Stimulated activated CD8-positive, alpha-beta memory T cell treated with anti-CD3 and anti-CD28 coated beads, Interleukin-4, amount 100 ng/mL, for 24 hours (primary cell): ENCODE measurements around the gene FAM13B.
"Not testable (repeated sequence)": the region's sequence is repeated elsewhere in the genome, so short reads cannot be mapped to it uniquely, and the experiment has no call there.

ENCODE experiments used
- DNase-seq: peaks from one replicate; pipeline ENCODE4 v3.0.0-alpha.2; 2020; ENCODE audit warnings: low read depth

The FAM13B gene

DNA sequence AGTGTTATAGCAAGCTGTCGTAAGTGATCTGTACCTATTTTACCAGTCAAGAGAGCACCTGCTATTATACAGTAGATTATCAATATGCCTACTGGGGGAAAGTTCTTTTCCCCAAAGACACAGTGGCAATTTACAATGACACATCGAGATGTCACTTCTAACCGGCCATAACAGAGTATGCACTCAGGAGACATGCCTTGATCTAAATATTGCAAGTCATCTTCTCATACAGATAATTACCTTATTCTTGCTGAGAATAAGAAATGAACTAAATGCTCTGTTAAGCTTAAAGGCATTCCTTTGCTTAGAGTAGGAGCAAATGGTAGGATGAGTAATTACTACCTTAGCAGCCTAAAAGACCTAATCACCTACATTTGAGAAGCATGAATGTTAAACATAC, 72.1 kb downstream of the FAM13B start:
- no peak for DNase-seq

DNA sequence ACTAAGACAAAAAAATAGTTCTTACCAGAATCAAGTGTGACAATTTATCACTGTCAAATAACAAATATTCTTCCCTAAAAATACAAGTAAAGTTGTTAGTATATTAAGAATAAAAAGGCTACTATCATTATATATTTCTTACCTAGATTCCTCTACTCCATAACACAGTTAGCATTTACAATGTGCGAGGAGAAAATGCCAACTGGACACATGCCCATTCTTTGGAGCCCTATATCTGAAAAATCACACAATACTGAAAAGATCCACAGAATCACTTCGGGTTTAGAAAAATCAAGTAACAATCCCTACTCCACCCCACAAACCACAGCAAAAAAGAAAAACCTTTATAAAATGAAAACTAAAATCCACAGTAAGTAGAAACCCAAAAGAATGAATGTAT, 72.7 kb downstream of the FAM13B start:
- DNase-seq: no peak

DNA sequence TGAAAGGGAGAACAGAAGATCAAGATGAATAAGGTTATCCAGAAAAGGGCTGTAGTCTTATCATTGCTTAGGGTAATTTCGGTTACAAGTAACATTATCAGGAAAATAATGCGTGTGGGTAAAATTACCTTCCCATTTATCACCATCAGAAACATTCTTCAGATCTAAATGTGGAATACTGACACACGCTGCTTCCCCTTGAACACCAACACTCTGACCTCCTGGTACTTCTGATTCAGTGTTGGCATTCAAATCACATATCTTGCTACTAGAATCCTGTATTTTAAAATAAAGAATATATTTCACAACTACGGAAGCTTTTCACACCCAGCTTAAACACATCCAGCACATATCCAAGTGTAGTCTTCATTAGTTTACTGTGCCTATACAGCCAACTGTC, 73.4 kb downstream of the FAM13B start:
- no peak for DNase-seq

DNA sequence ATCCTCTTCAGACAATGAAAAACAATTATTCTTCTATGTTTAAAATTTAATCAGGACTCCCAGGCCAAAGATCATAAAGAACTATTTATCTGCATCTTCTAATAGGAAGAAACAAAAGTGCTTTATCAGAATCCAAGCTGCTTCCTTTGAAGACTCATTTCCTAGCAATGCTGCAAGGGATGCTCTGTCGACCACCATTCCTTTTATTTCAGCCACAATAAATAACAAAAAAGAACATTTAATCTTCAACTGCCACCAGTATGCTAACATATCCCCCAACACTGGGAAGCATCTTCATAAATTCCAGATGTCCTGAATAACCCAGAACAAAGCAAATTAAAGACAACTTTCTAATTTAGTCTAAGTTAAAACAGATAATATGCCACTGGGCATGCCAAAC, 74.9 kb downstream of the FAM13B start:
- DNase-seq: no peak

DNA sequence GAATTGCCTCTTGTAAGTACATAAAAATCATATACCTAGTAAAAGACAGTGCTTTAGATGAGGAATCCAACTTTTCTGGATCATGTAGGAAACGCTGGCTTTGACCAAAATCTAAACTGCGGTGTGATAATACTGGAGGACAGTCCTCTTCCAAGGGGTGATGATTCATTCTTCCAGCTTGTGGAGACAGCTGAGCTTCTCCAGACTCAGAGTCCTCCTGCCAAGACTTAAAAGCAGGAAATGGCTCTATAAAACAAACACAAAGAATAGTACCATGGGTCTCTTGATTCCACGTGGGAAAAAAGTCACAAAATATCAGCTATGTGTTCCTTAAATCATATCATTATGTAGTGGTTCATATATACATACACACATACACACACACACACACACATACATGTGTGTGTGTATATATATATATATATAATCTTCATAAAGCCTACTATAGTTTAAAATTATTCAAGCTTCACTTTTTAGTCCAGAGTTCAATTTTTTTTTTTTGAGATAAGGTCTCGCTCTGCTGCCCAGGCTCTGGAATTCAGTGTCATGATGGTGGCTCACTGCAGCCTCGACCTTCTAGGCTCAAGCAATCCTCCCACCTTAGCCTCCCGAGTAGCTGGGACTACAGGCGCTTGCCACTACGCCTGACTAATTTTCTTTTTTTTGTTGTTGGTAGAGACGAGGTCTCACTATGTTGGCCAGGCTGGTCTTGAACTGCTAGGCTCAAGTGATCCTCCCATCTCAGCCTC, 78.6 kb downstream of the FAM13B start:
- DNase-seq: no peak

DNA sequence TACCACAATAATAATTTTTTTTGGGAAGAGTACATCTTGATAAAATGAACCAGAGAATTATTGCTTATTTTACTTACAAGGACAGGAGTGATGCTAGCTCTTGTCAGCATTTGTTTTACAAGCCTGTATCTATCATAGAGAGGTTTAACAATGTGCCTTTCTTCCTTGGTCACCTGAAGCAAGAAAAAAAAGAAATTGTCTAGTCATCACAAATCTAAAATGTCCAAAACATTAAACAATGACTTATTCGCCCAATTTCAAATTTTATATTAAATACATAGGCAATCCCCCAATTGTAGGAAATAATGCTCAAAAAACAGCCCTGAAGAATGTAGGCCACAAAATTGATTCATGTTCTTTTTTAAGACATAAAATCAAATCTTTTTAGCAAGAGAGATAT, 87.1 kb downstream of the FAM13B start:
- DNase-seq: no peak

DNA sequence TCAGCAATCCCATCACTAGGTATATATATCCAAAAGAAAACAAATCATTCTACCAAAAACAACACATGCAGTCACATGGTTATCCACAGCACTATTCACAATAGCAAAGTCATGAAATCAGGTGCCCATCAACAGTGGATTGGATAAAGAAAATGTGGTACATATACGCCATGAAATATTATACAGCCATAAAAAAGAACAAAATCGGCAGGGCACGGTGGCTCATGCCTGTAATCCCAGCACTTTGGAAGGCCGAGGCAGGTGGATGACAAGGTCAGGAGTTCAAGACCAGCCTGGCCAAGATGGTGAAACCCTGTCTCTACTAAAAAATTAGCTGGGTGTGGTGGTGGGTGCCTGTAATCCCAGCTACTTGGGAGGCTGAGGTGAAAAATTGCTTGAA, 88.6 kb downstream of the FAM13B start:
- not testable (repeated sequence) for DNase-seq

DNA sequence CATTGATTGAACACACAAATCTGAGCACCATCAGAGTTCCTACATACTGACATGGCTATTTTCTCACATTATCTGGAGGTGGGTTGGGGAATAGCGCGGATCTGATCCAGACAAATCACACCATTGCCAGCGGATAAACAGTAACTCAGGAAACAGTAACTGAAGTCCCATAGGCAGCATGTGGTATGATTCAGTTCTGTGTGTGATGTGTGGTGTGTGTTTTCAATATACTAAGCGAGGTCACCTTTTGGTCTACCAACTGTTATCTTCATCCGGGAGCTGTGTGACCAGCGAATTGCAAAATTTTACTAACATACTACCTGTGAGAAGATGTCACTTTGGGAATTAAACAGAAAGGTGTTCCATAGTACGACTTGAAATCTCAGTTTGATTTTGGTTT, 93.5 kb downstream of the FAM13B start:
- no peak for DNase-seq

DNA sequence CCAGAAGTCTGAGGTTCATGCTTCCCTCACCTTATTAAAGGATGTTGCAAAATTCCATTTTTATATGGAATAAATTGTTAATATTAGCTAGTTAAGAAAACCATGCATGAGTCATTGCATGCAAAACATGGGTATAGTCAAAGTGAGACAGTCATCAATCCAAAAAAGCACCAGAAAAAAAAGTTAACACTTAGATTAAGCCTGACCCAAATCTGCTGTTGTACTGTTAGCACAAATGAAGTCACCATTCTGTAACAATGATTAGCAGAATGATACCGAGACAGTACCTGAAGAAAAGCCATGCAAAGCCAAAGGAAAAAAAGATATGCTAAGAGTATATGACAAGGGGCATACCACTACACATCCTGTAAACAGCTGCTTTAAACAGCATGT, 94.1 kb downstream of the FAM13B start:
- DNase-seq: no peak

DNA sequence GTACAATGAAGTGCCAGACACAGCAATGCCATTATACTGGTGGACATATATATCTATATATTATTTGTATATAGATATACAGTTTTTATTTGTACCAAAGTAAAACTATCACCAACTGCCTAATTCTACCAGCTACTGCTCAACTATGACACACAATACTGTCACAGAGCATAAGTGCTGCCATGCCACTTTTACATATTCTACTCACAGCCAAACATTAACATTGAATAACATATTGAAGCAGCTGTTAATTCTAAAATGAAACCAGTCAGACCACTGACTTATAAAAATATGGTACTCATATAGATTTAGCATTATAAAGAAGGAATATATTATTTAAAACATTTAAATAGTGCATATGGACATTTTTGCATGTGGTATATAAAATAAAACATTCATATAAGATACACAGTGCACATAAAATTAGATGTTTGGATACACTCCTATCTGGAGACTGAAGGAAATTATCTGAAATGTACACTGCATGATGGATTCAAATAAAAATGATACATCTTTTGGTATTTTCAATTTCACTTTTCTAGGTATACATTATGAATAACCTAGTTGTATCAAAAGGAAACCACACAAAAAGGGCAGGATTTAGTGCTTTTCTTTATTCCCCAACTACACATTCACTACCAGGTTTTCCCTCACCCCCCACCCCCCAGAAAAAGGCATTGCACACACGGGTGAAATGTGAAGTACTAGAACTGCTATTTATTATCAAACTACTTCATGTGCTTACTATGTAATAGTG, 94.7 kb downstream of the FAM13B start:
- no peak for DNase-seq

DNA sequence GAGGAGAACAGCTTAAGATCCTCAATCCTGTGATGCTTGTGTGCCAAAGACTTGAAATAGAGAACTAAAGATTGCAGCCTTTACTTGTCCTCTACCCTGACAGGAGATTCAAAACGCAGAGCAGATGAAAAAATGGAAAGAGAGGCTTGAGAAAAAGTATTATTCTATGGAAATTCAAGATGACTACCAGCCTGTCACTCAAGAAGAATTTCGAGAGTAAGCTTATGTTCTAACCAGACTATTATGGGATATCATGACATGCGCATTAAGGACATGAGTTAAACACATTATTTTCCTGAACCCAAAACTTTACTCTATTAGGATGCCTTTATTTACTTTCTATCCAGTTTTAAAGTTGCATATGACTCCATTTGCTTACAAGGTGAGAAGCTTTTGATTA, 97.2 kb downstream of the FAM13B start:
- no peak for DNase-seq

DNA sequence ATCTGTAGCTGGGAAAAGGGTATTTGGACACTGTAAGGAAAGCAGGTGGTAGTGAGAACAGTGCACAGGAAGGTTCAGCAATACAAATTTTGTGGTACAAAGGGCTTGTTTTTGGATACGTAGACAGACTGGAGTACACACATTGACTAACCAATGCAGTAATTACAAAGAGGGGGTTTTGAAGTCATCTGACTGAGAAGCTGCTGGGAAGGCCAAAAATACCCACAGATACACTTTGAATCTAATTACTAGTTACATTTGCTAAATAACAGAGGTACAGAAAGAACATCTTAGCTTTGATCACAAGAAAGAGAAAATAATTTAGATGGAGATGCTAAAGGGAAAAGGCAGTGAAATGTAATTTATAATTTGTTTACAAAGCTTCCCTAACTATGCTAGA, 97.7 kb downstream of the FAM13B start:
- DNase-seq: no peak

DNA sequence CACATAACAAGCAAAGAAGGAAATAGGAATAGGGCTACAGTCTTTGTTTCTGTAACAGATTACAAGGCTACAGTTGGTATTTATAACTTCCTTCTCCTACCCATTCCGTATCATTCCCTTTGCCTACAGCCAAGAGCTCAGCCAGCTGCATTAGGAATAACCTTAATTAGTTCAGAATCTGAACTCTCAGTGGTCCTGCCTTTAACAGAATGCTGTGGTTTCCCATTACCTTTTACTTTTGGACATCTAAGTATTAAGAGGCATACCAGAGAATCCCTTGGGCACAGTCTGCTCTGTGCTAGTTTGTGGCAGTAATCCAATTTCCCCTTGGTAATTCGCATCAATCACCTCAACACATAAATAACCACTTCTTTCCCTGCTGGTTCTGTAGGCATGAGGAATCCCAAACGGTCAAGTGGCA, 99.4 kb downstream of the FAM13B start:
- DNase-seq: no peak

DNA sequence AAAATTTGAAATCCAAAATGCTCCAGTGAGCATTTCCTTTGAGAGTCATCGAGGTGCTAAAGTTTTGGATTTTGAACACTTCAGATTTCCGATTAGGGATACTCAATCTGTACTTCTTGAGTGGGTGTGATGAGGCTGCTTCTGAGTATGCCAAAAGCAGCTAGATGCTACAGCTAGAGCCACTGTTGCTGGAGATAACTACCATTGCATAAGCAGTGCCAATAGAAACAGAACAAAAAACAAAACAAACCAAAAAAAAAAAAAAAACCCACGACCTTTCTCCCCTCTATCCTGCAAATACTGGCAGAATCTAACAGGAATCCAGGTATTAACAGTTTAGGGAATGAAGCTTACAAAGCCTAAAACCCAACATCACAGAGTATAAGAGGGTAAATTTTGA, 100.1 kb downstream of the FAM13B start:
- no peak for DNase-seq

DNA sequence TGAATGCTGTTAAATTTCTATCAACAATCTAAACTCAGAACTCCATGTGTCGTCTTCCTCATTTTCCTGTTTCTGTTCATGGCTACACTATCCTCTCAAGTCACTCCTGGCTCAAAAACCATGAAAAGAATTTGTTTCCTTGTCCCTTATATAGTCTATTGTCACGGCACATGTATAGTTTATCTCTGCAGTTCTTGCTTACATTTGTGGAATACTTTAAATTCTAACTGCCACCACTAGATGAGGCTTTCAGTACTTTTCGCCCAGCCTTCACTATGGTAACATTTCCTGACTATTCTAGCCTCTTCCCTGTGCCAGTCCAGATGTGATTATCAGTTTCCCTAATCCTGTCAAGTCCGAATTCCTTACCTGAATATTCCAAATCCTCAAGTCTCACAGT, 109.0 kb downstream of the FAM13B start:
- no peak for DNase-seq

DNA sequence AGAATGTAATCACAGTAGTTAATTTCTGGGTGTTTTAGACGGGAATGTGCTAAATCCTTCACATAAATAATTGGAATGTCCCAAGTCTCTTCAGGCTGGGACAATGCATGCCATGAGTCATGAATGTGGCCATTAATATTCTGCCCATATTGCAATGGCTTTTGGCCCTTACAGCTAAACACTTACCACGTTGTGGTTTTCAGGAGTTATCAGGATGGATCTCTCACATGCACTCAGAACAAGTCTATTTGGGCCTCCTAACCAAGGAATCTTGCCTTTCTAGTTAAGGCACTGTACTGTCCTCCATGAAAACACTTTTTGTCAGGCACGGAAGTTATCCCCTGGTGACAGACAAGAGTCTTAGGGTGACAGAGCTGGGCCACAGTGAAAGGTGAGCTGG, 110.9 kb downstream of the FAM13B start:
- no peak for DNase-seq

DNA sequence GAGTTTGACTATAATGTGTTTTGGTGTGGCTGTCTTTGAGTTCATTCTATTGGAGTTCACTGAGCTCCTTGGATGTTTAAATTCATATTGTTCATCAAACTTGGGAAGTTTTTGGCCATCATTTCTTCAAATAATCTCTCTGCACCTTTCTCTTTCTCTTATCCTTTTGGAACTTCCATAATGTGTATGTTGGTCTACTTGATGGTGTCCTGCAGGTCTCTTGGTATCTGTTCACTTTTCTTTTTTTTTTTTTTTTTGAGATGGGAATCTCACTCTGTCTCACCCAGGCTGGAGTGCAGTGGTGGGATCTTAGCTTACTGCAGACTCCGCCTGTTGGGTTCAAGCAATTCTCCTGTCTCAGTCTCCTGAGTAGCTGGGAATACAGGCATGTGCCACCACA, 116.0 kb downstream of the FAM13B start:
- no peak for DNase-seq

DNA sequence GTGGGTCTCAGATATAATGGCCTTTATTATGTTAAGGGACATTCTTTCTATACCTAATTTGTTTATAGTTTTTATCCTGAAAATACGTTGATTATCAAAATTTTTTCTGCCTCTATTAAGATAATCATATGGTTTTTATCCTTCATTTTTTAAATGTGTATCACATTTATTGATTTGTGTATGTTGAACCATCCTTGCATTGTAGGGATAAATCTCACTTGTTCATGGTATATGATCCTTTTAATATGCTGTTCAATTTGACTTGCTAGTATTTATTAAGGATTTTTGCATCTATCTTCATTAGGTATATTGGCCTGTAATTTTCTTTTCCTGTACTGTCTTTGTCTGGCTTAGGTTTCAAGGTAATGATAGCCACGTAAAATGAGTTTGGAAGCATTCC, 118.1 kb downstream of the FAM13B start:
- DNase-seq: no peak

DNA sequence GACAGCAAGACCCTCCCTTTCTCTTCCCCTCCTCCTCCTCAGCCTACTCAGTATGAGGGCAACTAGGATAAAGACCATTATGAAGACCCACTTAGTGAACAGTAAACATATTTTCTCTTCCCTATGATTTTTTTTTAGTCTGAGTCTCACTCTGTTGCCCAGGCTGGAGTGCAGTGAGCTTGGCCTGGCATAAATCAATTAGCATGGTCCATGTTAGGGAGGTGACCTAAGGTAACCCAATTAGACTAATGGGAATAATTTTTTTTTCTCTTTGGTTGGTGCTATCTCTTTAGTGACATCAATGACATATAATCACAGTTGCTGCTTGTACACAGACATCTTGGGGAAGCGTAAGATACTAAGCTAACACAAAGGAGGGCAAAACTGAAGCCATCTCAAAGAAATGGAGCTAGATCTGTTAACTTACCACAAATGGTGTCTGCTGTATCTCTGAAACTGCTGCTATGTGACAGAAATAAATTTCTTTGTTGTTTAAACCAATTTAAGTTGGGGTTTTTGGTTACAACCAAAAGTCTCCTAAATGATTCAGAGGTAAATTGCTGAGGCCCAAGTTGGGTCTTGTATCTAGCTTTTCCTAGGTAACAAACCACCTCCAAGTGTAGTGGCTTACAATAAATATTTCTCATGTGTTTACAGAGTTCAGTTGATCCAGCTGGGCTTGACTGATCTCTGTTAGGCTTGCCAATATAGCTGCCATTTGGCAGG, 130.3 kb downstream of the FAM13B start:
- DNase-seq: no peak

DNA sequence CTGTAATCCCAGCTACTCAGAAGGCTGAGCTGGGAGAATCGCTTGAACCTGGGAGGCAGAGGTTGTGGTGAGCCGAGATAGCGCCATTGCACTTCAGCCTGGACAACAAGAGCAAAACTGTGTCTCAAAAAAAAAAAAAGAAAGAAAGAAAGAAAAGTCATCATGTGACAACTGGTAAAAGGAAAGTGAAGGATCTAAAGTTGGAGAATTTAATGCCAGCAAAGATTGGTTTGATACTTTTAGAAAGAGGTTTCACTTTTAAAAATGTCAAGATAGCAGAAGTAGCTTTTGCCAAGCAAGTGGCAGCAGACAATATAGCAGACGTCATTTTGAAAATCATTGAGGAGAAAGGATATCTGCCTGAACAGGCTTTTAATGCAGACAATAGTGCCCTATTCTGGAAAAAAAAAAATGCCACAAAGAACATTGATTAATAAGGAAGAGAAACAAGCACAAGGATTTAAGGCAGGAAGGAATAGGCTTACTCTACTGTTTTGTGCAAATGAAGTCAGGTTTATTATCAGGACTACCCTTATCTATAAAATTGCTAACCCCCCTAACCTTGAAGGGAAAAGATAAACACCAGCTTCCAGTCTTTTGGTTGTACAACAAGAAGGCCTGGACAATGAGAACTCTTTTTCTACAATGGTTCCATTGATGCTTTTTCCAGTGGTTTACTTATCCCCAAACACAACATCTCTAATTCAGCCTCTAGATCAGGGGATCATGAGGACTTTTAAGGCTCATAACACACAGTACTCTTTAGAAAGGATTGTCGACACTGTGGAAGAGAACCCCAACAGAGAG, 131.7 kb downstream of the FAM13B start:
- no peak for DNase-seq

DNA sequence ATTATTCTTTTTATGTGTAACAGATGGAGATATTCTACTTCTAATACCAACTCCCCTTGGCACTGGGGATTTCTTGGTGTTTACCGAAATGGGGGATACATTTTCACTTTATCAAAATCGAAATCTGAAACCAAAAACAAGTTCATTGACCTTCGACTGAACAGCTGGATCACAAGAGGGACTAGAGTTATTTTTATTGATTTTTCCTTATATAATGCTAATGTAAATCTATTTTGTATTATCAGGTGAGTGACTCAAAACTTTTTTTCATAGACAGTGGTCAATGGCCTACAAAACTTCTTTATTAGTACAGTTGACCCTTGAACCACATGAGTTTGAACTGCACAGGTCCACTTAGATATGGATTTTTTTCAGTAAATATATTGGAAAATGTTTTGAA, 133.4 kb downstream of the FAM13B start:
- DNase-seq: no peak

DNA sequence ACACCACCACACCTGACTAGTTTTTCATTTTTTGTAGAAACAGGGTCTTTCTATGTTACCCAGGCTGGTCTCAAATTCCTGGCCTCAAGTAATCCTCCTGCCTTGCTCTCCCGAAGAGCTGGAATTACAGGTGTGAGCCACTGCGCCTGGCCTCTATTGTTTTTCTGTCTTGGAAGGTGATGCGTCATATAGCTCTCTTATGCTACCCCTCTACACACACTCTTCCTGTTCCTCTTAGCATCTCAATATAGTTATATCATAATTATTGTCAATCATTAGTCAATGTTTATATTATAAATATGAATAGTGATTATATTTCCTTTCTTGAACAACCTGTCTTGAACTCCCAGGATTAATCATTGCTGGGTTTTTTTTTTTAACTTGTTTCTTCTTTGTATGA, 136.3 kb downstream of the FAM13B start:
- no peak for DNase-seq
